ENCODE data around the gene PRUNE2.
"Not testable (repeated sequence)": the region's sequence is repeated elsewhere in the genome, so short reads cannot be mapped to it uniquely, and the experiment has no call there.

The PRUNE2 gene

DNA sequence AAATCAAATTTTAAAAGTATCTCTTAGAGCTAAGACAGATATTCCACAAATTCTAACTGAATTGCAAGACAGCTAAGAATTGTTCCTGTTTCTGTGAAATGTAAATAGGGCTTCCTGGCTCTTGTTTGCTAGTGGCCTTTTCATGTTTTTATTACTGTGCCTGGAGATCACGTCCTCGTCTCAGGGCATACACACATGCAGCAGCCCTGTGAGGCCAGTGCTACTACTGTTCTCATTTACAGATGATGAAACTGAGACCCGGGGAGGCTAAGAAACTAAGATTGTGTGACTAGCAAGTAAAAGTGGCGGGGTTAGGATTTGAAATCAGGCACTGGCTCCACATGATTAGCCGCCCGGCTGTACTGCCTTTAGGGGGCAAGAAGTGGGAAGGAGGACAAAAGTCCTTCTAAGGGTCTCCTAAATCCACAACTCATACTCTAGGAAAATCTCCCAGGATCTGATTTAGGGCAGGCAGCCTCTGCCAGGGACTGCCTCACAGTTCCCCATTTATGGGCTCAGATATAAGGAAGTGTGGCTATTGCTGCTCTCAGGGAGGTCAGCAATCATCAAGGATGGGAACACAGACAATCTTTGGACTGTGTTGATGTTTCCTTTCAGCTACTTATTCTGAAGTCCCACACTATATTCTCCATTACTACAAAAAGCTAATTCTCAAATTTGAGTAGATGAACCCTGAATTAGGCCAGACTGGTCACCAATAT lies 7.9 kb downstream of the PRUNE2 start:
- no peak for DNase-seq

DNA sequence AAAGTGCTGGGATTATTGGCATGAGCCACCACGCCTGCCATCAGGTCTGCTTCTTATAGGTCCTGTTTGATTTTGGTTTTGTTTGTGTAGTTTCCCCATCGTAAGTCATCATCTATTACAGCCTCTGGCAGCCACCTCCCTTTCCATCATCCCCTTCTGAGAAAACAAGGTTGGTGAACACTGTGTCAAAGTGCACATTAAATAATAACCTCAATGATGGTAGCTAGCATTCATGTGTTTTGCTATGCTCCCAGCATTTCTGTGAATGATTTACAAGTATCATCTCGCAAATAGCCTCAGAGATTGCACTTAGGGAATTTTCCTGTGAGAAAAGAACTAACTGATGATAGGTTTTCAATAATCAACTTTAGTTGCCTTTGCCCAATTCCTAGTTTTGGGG lies 9.9 kb downstream of the PRUNE2 start:
- DNase-seq: no peak

DNA sequence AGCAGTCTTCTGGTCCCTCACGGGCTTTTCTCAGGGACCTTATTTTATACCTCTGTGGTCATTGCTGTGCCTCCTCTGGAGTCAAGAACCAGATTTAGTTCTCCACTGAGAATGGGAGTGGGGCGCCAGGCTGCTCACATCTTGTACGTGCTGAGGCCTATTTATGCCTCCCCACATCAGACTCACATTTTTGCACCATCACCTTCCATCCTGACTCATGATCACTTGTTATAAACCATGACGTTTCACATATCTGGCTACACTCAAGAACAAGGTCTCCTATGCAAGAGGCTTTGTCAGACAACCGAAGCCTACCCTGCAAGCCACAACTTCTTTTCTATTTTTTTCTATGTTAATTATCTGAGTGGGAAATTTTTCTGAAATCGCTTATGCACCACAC lies 10.7 kb downstream of the PRUNE2 start:
- no peak for DNase-seq

DNA sequence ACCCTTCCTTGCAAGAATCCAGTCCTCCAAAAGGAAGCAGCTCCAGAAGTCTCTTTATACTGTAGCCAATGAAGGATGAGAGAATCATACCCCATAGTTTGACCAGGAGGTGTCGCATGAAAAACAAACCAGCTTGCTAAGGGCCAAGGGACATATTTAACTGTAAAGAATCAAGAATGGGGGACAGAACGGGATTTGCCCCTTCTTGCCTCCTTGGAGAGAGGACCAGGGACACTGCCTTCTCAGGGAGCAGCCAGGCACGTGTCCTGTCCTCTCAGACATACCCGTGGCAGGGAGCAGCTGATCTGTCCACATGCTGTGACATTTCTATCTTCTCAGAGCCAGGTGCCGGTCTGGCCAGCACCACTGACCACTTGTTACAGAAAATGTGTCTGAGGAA lies 11.7 kb downstream of the PRUNE2 start:
- no peak for DNase-seq

DNA sequence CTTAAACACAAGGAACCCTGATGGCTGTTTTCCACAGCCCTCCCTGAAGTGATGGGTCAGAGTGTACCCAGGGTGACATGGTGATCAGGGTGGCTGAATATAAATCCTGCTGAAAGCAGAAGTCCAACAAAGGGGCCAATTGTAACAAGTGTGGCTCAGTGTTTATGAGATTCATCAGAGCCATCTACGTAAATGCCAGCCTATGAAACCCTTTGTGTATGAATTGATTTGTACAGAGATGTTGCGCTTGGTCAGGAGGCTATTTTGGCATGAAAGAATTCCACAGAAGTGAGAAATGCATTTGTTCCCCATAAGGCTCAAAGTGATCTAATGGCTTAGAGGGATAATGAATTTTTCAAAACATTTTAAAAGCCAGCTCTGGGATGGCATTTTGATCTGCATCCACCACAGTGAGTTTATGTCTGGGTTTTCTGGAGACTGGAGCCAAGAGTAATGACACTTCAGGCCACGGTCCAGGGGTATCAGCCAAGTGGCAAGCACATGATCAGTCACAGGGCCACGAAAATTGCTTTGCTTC lies 12.4 kb downstream of the PRUNE2 start:
- no peak for DNase-seq

DNA sequence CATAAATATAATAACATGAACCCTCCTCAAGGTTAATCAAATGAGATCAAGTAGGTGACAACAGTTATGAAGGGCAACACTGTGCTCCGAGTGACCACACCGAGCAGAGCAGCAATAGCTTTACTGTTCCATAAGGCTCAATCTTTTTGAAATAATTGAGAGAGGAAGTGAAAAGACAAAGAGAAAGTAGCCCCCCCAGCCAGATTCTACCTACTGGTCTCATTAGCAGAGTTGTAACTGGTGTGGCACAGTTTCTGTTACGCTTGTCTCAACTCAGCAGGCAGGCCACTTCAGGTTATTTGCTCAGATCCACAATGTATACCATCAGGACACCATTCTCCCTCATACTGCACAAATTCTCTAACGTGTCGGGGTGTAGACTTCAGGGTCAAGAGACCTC lies 14.0 kb downstream of the PRUNE2 start:
- no peak for DNase-seq

DNA sequence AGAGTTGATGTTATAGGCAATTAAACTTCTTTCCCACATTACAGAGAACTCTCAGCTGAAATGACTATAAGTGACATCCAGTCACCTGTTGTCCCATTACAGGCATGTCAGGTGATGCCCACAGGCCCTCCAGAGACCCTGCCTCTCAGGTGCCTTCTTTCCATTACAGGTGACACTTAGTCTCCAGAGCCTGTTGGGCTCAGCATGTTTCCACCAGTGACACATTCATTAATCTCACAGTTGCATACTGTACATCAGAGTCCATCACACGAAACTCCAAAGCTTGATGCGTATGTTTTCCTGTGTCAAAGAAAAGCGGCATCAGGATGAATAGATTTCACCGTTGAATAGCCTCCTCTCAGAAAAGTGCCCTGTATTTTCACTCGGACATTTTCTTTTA lies 14.6 kb downstream of the PRUNE2 start:
- DNase-seq: no peak

DNA sequence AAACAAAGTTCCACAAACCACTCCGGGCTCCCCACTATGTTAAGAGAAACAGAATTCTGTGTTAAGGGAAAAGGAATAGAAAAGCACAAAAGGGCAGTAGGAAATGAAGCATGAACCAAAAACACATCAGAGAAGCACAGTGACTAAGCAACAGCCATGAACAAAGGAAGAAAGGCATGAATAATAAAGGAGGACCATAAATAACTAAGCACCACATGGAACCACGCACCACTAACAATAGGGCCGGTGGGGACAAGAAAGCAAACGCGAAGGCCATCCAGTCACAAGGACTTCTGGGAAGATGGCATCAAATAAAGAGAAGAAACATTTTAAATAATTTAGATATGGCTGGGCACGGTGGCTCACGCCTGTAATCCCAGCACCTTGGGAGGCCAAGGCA lies 18.0 kb downstream of the PRUNE2 start:
- no peak for DNase-seq

DNA sequence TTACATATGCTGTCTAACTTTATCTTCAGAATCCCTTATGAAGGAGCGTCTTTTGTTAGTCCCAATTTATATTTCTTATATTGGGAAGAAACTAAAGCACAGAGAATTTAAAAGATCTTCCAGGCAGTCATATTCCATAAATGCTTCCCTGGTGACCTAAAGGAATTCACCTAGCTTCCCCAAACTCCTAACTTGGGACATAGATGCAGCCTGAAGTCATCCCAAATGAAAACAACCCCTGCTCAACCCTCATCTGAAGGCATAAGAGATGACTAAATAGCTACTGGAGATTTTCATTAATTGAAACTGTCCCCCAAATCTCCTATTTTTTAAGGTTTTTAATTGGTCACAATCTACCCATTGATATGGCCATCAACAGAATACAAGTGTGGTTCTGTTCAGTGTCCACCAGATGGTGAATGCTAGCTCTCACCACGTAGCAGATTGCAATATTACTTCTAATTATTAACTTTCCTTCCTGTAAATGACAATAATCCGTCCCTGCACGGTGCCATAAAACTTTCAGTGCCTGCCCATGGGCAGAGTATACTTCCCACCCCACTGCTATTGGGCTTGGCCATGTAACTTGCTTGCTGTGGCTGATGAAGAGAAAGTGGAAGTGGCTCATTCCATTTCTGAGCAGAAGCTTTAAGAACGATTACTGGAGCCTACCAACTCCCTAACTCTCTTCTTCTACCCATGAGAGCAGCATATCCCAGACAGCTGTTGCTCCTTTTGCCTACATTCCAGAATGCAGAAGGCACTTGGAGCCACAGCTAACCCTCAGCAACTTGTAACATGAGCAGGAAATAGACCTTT lies 18.7 kb downstream of the PRUNE2 start:
- no peak for DNase-seq

DNA sequence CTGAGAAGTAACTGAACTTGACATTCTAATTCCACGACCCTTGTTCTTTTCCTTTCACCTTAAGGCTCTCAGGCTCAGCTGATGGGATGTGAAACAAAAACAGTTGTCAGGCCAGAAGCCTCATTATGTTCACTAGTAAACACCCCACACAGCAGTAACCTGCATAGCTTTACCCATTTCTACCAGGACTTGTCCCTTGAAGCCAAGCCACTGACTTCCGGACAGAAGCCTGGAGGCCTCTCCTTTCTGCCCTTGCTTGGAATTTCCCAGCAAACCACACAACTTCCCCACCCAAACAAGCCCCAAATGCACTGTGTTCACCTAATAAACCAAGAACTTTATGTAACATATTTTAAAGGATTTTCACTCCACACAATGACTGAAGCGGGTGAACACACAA lies 19.6 kb downstream of the PRUNE2 start:
- no peak for DNase-seq

DNA sequence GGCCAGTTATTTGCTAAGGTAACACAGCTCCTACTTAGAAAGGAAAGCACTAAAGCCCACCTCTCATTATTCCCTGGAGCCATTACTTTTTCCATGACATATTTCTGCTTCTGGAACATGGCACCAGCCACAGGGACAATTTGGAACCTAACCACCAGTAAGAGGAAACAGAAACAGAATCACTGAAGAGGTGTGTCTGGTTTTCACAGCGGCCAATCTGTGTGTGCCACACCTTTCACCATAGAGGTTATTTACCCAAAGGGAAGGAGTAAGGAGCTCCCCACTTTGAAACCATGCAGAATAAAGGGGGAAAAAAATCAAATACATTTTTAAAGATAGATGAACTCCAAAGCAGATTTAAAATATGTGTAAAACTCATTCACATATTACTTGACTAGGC lies 21.1 kb downstream of the PRUNE2 start:
- DNase-seq: no peak

DNA sequence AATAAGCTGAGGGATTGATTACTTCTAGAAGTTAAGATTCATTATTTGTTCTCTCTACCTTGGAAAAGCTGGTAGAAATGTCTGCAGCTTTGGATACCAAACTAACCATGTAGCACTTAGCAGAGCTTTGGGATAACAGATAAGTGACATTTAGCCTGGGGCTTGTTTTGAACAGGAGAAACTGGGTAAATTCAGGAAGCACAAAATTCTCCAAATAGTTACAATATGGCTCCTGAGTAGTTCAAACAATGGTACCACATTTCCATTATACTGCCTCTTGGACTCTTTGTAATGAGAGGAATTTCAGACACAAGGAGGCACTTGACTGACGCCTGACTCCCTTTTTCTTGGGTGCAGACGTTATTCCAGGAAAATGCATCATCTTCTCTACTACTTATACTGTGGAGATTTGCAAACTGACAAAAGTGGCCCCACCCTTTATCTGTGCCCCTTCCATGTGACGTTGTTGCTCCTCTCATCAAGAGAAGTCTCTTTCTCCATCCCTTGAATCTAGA lies 22.5 kb downstream of the PRUNE2 start:
- DNase-seq: no peak

DNA sequence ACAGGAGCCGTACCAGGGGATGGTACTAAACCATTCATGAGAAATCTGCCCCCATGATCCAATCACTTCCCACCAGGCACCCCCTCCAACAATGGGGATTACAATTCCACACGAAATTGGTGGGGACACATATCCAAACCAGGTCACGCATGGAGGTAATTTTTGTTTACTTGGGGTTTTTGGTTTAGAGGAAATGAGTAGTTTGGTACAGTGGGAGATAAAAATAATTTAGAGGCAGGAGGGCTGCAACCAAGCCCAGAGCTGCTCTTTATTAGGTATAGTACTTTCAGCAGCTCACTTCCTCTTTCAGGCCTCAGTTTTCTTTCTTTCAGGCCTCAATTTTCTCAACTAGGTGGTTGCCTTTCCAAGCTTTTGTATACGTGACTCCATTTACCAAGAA lies 23.2 kb downstream of the PRUNE2 start:
- DNase-seq: no peak

DNA sequence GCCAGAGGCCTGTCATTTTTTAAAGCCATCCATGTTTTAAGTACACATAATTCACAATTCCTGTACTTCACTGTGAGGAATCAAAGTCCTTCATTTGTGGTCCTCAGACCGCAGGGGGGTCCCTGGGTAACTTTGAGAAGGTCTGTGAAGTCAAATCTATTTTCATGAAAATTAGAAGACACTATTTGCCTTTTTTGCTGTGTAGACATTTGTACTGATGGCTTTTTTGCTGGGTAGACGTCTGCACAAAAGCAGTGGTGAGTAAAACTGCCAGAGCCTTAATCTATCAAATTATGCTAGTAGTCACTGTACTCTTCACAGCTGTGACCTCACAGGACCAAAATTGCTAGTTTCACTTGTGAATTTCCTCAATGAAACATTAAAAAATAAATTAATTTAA lies 25.7 kb downstream of the PRUNE2 start:
- no peak for DNase-seq

DNA sequence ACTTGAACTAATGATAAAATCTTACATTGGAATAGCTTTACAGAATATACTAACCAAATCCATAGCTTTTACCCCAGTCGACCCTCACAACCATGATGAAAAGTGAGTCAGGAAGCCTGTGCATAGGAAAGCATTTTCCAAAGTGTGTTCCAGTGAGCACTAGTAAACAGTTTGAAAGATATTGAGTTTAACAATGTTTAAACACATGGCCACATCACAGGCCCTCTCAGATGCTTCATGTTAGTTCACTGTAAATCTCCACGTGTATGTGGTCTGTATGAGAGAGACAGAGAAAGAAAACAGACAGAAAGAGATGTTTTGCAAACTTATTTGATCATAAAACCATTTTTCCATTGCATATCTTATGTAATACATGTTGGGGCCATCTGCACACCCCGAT lies 27.0 kb downstream of the PRUNE2 start:
- no peak for DNase-seq

DNA sequence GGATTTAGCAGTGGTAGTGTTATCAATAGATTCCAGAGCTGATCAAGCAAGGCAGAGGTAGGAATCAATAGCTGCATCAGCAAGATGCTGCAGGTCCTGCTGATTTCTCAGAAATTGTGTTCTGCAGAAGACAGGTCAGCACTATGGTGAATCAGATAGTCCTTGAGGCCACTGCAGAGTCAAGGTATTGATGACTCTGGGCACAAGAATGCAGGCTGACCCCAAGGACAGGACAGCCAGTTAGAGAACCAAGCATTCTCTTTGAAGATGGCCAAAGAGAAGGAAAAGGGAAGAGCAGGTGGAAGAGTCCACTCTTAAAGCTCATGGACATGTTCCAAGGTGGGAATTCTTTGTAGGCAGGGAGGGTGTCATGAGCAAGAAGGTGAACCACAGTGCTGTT lies 28.0 kb downstream of the PRUNE2 start:
- no peak for DNase-seq

DNA sequence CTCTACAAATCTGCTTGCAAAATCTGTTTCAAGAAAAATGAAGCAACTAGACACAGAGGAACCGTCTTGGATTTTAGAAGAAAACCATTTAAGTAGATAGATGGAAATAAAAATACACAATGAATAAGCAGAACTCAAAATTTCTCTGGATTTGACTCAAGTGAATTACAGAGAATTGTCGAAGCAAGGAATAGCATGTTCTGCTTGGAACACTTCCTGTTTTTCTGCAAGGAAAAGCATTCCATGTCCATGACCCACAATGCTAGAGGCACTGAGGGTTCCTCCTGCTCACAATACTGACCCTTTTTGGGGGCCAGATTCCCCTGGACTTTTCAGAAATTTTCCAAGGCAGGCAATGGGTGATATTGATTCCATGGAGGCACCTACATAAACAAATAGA lies 29.8 kb downstream of the PRUNE2 start:
- DNase-seq: no peak

DNA sequence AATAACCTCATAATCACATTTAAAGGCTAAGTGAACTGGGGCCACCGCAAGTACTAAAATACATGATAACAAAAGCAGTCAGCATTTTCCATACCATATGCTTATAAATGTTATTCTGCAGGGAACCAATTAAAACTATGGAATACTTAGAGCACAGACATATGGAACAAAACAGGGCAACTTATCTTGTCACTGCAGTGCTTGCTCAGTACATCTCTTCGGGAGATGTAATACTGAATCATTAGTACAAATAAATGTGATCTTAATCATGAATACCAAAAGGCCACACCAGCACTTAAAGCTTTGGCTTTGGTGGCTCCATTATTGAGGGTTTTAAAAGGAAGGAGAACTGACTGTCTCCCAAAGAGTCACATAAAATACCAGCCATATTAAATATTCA lies 32.1 kb downstream of the PRUNE2 start:
- no peak for DNase-seq

DNA sequence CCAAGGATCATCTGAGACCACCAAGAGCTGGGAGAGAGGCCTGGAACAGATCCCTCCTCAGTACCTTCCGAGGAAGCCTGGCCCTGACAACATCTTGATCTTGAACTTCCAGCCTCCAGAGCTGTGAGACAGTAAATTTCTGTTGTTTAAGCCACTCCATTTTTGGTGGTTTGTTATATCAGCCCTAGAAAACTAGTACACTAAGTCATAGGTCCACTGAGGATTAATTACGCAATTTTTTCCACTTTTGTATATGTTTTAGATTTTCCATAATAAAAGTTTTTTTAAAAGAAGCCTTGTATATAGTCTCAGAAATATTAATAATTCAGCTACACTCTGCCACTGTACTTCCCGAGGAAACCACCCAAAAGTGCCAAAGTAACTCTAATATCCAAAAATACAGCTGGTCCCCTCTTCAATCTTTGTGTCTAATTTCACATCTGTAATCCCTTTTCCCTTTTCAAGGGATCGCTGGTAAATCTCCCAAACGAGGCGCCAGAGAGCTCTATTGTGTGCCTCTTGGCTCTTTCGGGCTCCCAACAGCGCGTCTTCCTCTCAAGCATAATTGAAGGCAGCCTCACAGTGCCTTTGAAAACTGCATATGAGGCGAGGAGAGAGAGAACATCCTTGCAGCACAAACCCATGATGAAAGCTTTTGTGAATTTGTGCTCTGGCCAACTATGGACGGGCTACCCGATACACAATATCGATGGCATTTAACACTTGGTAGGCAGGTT lies 32.7 kb downstream of the PRUNE2 start:
- DNase-seq: no peak

DNA sequence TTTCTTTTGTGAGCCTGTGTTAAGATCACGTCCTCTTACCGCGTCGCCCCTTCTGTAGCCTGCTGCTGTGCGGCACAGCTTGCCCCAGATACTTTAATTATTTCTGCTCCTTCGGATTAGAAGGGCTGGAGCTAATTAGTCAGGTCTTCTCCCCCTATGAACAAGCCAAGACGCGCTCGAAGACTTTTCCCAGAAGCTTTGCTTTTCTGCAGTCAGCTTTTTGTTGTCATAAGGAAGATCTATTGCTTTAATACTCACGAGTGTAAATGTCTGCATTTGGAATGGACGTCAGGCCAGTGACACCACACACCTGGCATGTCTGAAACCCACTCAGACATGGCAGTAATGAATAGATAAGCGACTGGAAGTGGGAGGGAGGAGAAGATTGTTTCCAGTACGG lies 37.0 kb downstream of the PRUNE2 start:
- no peak for DNase-seq

DNA sequence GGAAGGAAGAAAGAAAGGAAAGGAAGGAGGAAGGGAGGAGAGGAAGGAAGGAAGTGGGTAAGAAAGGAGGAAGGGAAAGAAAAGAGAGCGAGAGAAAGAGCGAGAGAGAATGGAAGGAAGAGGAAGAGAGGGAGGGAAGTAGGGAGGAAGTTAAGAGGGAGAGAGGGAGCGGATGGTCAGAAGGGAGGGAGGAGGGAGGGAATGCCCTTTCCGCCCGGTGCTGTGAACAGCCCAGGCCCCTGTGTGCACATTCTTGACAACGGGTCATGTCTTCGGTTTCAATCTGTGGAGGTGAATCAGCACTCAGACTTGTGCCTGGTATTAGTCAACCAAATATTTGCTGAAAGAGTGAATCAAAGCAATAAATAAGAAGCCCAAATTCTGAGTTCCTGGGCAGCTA lies 39.2 kb downstream of the PRUNE2 start:
- DNase-seq: no peak

DNA sequence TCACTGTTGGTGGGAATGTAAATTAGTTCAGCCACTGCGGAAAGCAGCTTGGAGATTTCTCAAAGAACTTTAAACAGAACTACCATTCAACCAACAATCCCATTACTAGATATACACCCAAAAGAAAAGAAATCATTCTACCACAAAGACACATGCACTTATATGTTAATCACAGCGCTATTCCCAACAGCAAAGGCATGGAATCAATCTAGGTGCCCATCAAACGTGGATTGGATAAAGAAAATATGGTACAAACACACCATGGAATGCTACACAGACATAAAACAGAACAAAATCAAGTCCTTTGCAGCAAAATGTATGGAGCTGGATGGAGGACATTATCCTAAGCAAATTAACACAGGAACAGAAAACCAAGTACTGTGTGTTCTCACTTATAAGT lies 42.1 kb downstream of the PRUNE2 start:
- DNase-seq: no peak

DNA sequence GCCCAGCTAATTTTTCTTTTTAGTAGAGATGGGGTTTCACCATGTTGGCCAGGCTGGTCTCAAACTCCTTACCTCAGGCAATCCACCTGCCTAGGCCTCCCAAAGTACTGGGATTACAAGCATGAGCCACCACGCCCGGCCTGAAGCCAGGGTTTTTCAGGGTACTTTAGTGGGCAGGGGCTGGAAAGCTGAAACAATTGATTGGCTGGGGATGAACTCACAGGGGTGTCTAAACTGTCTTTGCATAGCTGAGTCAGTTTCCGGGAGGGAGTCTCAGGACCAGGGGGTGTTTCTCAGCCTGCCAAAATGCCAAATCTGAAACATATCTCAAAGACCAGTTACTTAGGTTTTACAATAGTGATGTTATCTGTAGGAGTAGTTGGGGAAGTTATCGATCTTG lies 46.1 kb downstream of the PRUNE2 start:
- no peak for DNase-seq

DNA sequence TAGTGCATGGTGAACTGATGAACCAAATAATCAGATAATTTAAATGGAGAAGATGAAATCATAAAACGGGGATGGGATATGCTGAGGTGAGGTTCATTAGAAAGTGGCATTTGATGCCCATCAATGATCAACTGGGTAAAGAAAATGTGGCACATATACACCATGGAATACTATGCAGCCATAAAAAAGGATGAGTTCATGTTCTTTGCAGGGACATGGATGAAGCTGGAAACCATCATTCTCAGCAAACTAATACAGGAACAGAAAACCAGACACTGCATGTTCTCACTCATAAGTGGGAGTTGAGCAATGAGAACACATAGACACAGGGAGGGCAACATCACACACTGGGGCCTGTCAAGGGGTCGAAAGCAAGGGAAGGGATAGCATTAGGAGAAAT lies 47.7 kb downstream of the PRUNE2 start:
- not testable (repeated sequence) for DNase-seq

Data from activated effector memory CD4-positive, alpha-beta T cell treated with anti-CD3 and anti-CD28 coated beads, Interleukin-2, amount 50 U/mL, for 16 hours (primary cell).